Lung (tissue), 12 donors: ENCODE measurements around the gene G6PD. TPM values are rescaled to one million over a fixed set of nuclear protein-coding genes. Genes with fewer than 3 reads are reported as not detected.

ENCODE experiments used
- ATAC-seq: fragments of 200-7000 bp; cut with Tn5 transposase; one replicate; pipeline ENCODE4 v1.9.1; 2020; ENCODE audit warnings: moderate number of reproducible peaks; ENCODE audit not compliant: insufficient read depth, low FRiP score
- DNase-seq, 3 donors: peaks; one replicate each; pipeline ENCODE4 v3.0.0-alpha.2; 2013 to 2017
- H3K27ac ChIP-seq, 2 donors: one replicate each; pipeline ENCODE4 v1.5.1; 2013; ENCODE audit warnings: mild to moderate bottlenecking in 2 of 2, moderate library complexity in 2 of 2, control low read depth in 1 of 2, inconsistent platforms in 1 of 2, low read depth in 1 of 2, low read length in 1 of 2
- H3K27me3 ChIP-seq, 3 donors: one replicate each; pipeline ENCODE4 v1.5.1; 2013; ENCODE audit warnings: low read length in 2 of 3; ENCODE audit not compliant: control insufficient read depth in 3 of 3, insufficient read depth in 3 of 3
- H3K36me3 ChIP-seq, 4 donors: one replicate each; pipeline ENCODE4 v1.5.1; 2013; ENCODE audit warnings: low read length in 4 of 4, mild to moderate bottlenecking in 1 of 4, moderate library complexity in 1 of 4; ENCODE audit not compliant: control insufficient read depth in 4 of 4, insufficient read depth in 4 of 4
- H3K4me1 ChIP-seq, 5 donors: one replicate each; pipeline ENCODE4 v1.5.1; 2013; ENCODE audit warnings: low read length in 5 of 5, mild to moderate bottlenecking in 2 of 5, moderate library complexity in 1 of 5; ENCODE audit not compliant: control insufficient read depth in 5 of 5, insufficient read depth in 5 of 5
- H3K4me3 ChIP-seq: one replicate; pipeline ENCODE4 v1.5.1; 2013; ENCODE audit warnings: mild to moderate bottlenecking, control low read depth, moderate library complexity
- H3K9ac ChIP-seq, 2 donors: one replicate each; pipeline ENCODE4 v1.5.1; 2013; ENCODE audit warnings: low read length in 2 of 2, control low read depth in 1 of 2; ENCODE audit not compliant: insufficient read depth in 1 of 2
- H3K9me3 ChIP-seq, 4 donors: one replicate each; pipeline ENCODE4 v1.5.1; 2013; ENCODE audit warnings: low read length in 3 of 4, mild to moderate bottlenecking in 1 of 4, moderate library complexity in 1 of 4; ENCODE audit not compliant: control insufficient read depth in 4 of 4, insufficient read depth in 3 of 4
- CTCF ChIP-seq: IDR thresholded peaks from 2 replicates; pipeline ENCODE4 v1.5.1; 2012; ENCODE audit warnings: mild to moderate bottlenecking; ENCODE audit errors: control extremely low read depth, extremely low read depth
- WGBS, 2 donors: extraction: QIAGEN DNeasy Blood & Tissue Kit; methylation state at CpG; one replicate each; pipeline ENCODE4 v1.1.7; 2013; 5-methylcytosine and 5-hydroxymethylcytosine counted together
- polyA plus RNA-seq, 2 donors: library from polyadenylated mRNA; stranded (reverse); fragments of 200-250 nt; gene quantifications; one replicate each; pipeline ENCODE4 v1.2.1, GENCODE V29; 2013
- total RNA-seq, 2 donors: library from RNA; depleted of rRNA in 1 of 2; stranded (reverse); fragments of >200 nt in 1 of 2; gene quantifications; one replicate each; pipeline ENCODE4 v1.2.1, GENCODE V29; 2014 to 2021
- donor health status: control.
- donor health status: control.
- donor health status: Bipolar disorder and iron deficiency.
- donor health status: healthy.
- donor health status: DM: yes; HTN: yes; CAD: no.

The G6PD gene
- total and polyA plus RNA-seq, 4 donors, result 24.3 to 106 (median 65.5) TPM

- peaks cover 0 to 4% (median 0%) of the 10 kb centered on the region in 4 donors for H3K36me3 ChIP-seq
- ATAC-seq (peak; percentile 3), DNase-seq (peak; percentile 39 to 46 (median 44))
- peaks cover 0 to 3% (median 0%) of the 10 kb centered on the region in 4 donors for H3K9me3 ChIP-seq
- 1 to 34% methylated on average over 7 to 19 of the region's 19 CpGs for WGBS, 2 donors
- H3K27ac ChIP-seq, result peak overlapping the region; percentile 89 to 91
- peaks cover 0 to 5% (median 0%) of the 10 kb centered on the region in 5 donors for H3K4me1 ChIP-seq
- TF ChIP-seq CTCF, result no peak
- peak overlapping the region in 1 of 2 donors; percentile 55 for H3K9ac ChIP-seq
- peak overlapping the region; percentile 60 for H3K4me3 ChIP-seq
- H3K27me3 ChIP-seq, result no peaks in the 10 kb centered on the region
These were observed 56.6 kb downstream of the G6PD start for GRCh38 chrX:154490021-154490413.

GRCh38 chrX:154489182-154489581, 57.5 kb downstream of the G6PD start:
- H3K9ac ChIP-seq, result no peak overlapping the region
- H3K27ac ChIP-seq, result peak overlapping the region in 1 of 2 donors; percentile 91
- no peak overlapping the region for H3K4me3 ChIP-seq
- peaks cover 0 to 8% (median 0%) of the 10 kb centered on the region in 5 donors for H3K4me1 ChIP-seq
- ATAC-seq (no peak), DNase-seq (no peak)
- no peak for TF ChIP-seq CTCF
- 82 to 86% methylated on average over 4 of the region's 4 CpGs for WGBS, 2 donors
- H3K27me3 ChIP-seq, result no peaks in the 10 kb centered on the region
- H3K9me3 ChIP-seq, result peaks cover 0 to 3% (median 0%) of the 10 kb centered on the region in 4 donors
- H3K36me3 ChIP-seq, result peaks cover 0 to 7% (median 0%) of the 10 kb centered on the region in 4 donors

GRCh38 chrX:154488336-154489075, 58.1 kb downstream of the G6PD start:
- Histone ChIP-seq H3K4me1 (peaks cover 0 to 9% (median 0%) of the 10 kb centered on the region in 5 donors), H3K27ac (no peak overlapping the region), H3K4me3 (no peak overlapping the region), H3K27me3 (no peaks in the 10 kb centered on the region), H3K9ac (no peak overlapping the region), H3K9me3 (peaks cover 0 to 3% (median 0%) of the 10 kb centered on the region in 4 donors), H3K36me3 (peaks cover 0 to 7% (median under 1%) of the 10 kb centered on the region in 4 donors)
- DNase-seq (no peak), ATAC-seq (no peak)
- 90 to 91% methylated on average over 16 to 20 of the region's 20 CpGs for WGBS, 2 donors
- no peak for TF ChIP-seq CTCF
